ENCODE data around the gene PTPN1. TPM values are rescaled to one million over a fixed set of nuclear protein-coding genes. Genes with fewer than 3 reads are reported as not detected.
"Not testable (repeated sequence)": the region's sequence is repeated elsewhere in the genome, so short reads cannot be mapped to it uniquely, and the experiment has no call there.

Gene PTPN1
- total and polyA plus RNA-seq, 8 donors = 10.8 to 26.8 (median 16.8) TPM

GRCh38 chr20:50536333-50536732, 26.1 kb downstream of the PTPN1 start:
- WGBS, 5 donors = 64 to 73% (median 69%) methylated on average over 4 of the region's 4 CpGs
- H3K27me3 ChIP-seq = no peaks in the 10 kb centered on the region
- no peak overlapping the region for H3K4me3 ChIP-seq
- DNase-seq = peak in 1 of 2 donors; percentile 48
- H3K36me3 ChIP-seq = no peaks in the 10 kb centered on the region
- intact Hi-C loops (cut with DNase I; ENCODE audit: low total_unique reads) = no loop called here
- TF ChIP-seq POLR2AphosphoS5 (IDR thresholded peaks at IDR 0.05) = no peak
- no peak for TF ChIP-seq POLR2A (IDR thresholded peaks at IDR 0.05)
- no peak for TF ChIP-seq CTCF (IDR thresholded peaks at IDR 0.05)
- TF ChIP-seq EP300 (IDR thresholded peaks at IDR 0.05) = no peak
- H3K9me3 ChIP-seq = no peaks in the 10 kb centered on the region
- no peak overlapping the region for H3K27ac ChIP-seq
- peaks cover 25 to 100% (median 70%) of the 10 kb centered on the region in 4 donors for H3K4me1 ChIP-seq

- H3K4me3 ChIP-seq = no peak overlapping the region
- H3K9me3 ChIP-seq = no peaks in the 10 kb centered on the region
- DNase-seq = no peak
- peaks cover 28 to 100% (median 76%) of the 10 kb centered on the region in 4 donors for H3K4me1 ChIP-seq
- intact Hi-C loops (cut with DNase I; ENCODE audit: low total_unique reads) = no loop called here
- peak overlapping the region in 2 of 5 donors; percentile 10 to 24 for H3K27ac ChIP-seq
- TF ChIP-seq EP300 (IDR thresholded peaks at IDR 0.05) = no peak
- no peak for TF ChIP-seq POLR2A (IDR thresholded peaks at IDR 0.05)
- no peak for TF ChIP-seq POLR2AphosphoS5 (IDR thresholded peaks at IDR 0.05)
- TF ChIP-seq CTCF (IDR thresholded peaks at IDR 0.05) = no peak
- 64 to 77% (median 68%) methylated on average over 7 of the region's 7 CpGs for WGBS, 5 donors
- no peaks in the 10 kb centered on the region for H3K36me3 ChIP-seq
- H3K27me3 ChIP-seq = no peaks in the 10 kb centered on the region
Measured at GRCh38 chr20:50537546-50538201, 27.5 kb downstream of the PTPN1 start.

- Histone ChIP-seq H3K27ac (peak overlapping the region in 2 of 5 donors; percentile 10 to 24), H3K4me1 (peaks cover 30 to 100% (median 78%) of the 10 kb centered on the region in 4 donors), H3K9me3 (no peaks in the 10 kb centered on the region), H3K36me3 (no peaks in the 10 kb centered on the region), H3K4me3 (no peak overlapping the region), H3K27me3 (no peaks in the 10 kb centered on the region)
- TF ChIP-seq EP300 (IDR thresholded peaks at IDR 0.05) = no peak
- no peak for TF ChIP-seq POLR2AphosphoS5 (IDR thresholded peaks at IDR 0.05)
- TF ChIP-seq CTCF (IDR thresholded peaks at IDR 0.05) = no peak
- no peak for TF ChIP-seq POLR2A (IDR thresholded peaks at IDR 0.05)
- intact Hi-C loops (cut with DNase I; ENCODE audit: low total_unique reads) = no loop called here
- DNase-seq = no peak
- WGBS, 5 donors = 33 to 53% (median 43%) methylated on average over 4 of the region's 4 CpGs
Measured at GRCh38 chr20:50538276-50538675, 28.1 kb downstream of the PTPN1 start.

GRCh38 chr20:50539798-50540197, 29.6 kb downstream of the PTPN1 start:
- H3K36me3 ChIP-seq; H3K4me3 ChIP-seq; H3K27me3 ChIP-seq; H3K9me3 ChIP-seq; DNase-seq; intact Hi-C loops (cut with DNase I; ENCODE audit: low total_unique reads): not testable (repeated sequence)
- WGBS, 5 donors = 92 to 99% (median 94%) methylated on average over 8 of the region's 8 CpGs
- peaks cover 30 to 100% (median 71%) of the 10 kb centered on the region in 4 donors for H3K4me1 ChIP-seq
- peak overlapping the region in 2 of 5 donors; percentile 63 to 65 for H3K27ac ChIP-seq

Measured in stomach (tissue), 9 donors.